ENCODE results near the gene RGS6.

DNA sequence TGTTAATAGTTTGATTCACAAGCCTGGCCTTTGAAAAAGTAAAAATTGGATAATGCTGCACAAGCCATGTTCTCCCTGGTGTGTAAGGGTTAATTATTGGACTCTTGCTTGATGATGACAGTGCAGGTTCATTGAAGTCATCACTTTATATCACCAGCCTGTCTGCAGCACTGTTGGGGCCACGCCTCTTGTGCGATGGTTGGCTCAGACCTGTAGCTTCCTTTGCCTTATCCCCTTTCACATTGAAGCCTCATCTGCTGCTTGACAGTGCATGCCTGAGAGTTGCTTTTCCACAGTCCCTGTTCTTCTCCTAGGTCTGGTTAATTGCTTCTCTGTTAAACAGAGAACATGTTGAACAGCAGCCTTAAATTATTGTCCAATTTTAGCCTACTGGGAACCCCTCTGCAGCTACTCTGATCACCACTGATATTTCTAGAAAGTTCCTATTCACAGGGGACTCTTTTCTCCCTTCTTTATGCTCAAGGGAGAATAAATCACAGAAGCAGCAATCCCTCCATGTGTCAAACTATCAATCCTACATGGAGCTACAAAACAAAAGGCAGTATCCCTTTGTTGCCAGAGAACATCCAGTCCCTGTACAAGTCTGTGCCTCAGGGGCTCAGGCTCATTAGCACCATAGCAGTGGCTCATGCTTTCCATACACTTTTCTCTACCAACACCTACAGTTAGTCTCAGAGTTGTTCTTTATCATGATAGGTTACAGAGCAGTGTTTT, 322.1 kb downstream of the RGS6 start:
- TF ChIP-seq, protein P1, sequence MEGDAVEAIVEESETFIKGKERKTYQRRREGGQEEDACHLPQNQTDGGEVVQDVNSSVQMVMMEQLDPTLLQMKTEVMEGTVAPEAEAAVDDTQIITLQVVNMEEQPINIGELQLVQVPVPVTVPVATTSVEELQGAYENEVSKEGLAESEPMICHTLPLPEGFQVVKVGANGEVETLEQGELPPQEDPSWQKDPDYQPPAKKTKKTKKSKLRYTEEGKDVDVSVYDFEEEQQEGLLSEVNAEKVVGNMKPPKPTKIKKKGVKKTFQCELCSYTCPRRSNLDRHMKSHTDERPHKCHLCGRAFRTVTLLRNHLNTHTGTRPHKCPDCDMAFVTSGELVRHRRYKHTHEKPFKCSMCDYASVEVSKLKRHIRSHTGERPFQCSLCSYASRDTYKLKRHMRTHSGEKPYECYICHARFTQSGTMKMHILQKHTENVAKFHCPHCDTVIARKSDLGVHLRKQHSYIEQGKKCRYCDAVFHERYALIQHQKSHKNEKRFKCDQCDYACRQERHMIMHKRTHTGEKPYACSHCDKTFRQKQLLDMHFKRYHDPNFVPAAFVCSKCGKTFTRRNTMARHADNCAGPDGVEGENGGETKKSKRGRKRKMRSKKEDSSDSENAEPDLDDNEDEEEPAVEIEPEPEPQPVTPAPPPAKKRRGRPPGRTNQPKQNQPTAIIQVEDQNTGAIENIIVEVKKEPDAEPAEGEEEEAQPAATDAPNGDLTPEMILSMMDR (IDR thresholded peaks at IDR 0.05), result no peak
- TF ChIP-seq POLR2AphosphoS5 (IDR thresholded peaks at IDR 0.05), result no peak
- TF ChIP-seq POLR2A (IDR thresholded peaks at IDR 0.05; ENCODE audit: low read depth), result no peak
